CD14-positive monocyte (primary cell): ENCODE results near the gene GGT5. TPM values are rescaled to one million over a fixed set of nuclear protein-coding genes. Genes with fewer than 3 reads are reported as not detected.

Experiments used
- DNase-seq, 3 donors: peaks; one replicate each; pipeline ENCODE4 v3.0.0-alpha.2; 2011 to 2022
- H2AFZ ChIP-seq: 2 replicates; pipeline ENCODE4 v1.6.0; 2012; ENCODE audit warnings: mild to moderate bottlenecking, low read depth, low read length, inconsistent platforms; ENCODE audit not compliant: insufficient read depth, poor library complexity, severe bottlenecking
- H3K27ac ChIP-seq, 2 donors: 1 replicate in 1 of 2; 2 replicates in 1 of 2; pipeline ENCODE4 v1.5.1; 2012 to 2013; ENCODE audit warnings: low read length in 2 of 2, control low read depth in 1 of 2, inconsistent platforms in 1 of 2, low read depth in 1 of 2, mild to moderate bottlenecking in 1 of 2
- H3K27me3 ChIP-seq, 2 donors: one replicate each; pipeline versions ENCODE4 v1.6.0 to v1.6.1; 2011 to 2013; ENCODE audit warnings: low read length in 2 of 2; ENCODE audit not compliant: control insufficient read depth in 2 of 2, insufficient read depth in 2 of 2
- H3K36me3 ChIP-seq, 2 donors: replicated peaks in 1 of 2; 1 replicate in 1 of 2; 2 replicates in 1 of 2; pipeline versions ENCODE4 v1.5.1 to v1.6.1; 2012 to 2013; ENCODE audit warnings: low read length in 2 of 2, control low read depth in 1 of 2, inconsistent platforms in 1 of 2, mild to moderate bottlenecking in 1 of 2; ENCODE audit not compliant: insufficient read depth in 2 of 2, control insufficient read depth in 1 of 2
- H3K4me1 ChIP-seq, 2 donors: 1 replicate in 1 of 2; 2 replicates in 1 of 2; pipeline versions ENCODE4 v1.5.1 to v1.6.1; 2012 to 2013; ENCODE audit warnings: low read length in 2 of 2, control low read depth in 1 of 2, inconsistent platforms in 1 of 2, mild to moderate bottlenecking in 1 of 2, moderate library complexity in 1 of 2; ENCODE audit not compliant: insufficient read depth in 2 of 2, control insufficient read depth in 1 of 2
- H3K4me2 ChIP-seq: replicated peaks from 2 replicates; pipeline ENCODE3; 2012; ENCODE audit warnings: low read length, moderate library complexity, mild to moderate bottlenecking; ENCODE audit not compliant: poor library complexity, severe bottlenecking; ENCODE audit errors: extremely low read depth
- H3K4me3 ChIP-seq, 3 experiments: fragments of 200-600 bp in 1 of 3; sonication (generic) in 1 of 3; replicated peaks in 1 of 3; 1 replicate in 2 of 3; 2 replicates in 1 of 3; pipeline ENCODE4 v1.5.1; 2011 to 2013; ENCODE audit warnings: low read length in 3 of 3, mild to moderate bottlenecking in 3 of 3, control low read depth in 2 of 3, low read depth in 2 of 3, inconsistent platforms in 1 of 3, moderate library complexity in 1 of 3
- H3K79me2 ChIP-seq: 2 replicates; pipeline ENCODE4 v1.6.0; 2012; ENCODE audit warnings: mild to moderate bottlenecking, control low read depth, inconsistent platforms, low read length, moderate library complexity; ENCODE audit not compliant: insufficient read depth
- H3K9ac ChIP-seq: 2 replicates; pipeline ENCODE4 v1.6.0; 2017; ENCODE audit warnings: low read length, mild to moderate bottlenecking; ENCODE audit not compliant: insufficient read depth, poor library complexity, severe bottlenecking
- H3K9me3 ChIP-seq, 2 donors: replicated peaks in 1 of 2; 1 replicate in 1 of 2; 2 replicates in 1 of 2; pipeline versions ENCODE4 v1.5.1 to v1.6.1; 2012 to 2013; ENCODE audit warnings: low read length in 2 of 2, control low read depth in 1 of 2; ENCODE audit not compliant: control insufficient read depth in 1 of 2, insufficient read depth in 1 of 2
- H4K20me1 ChIP-seq: 2 replicates; pipeline ENCODE4 v1.6.0; 2012; ENCODE audit warnings: mild to moderate bottlenecking, low read length, control low read depth, moderate library complexity; ENCODE audit not compliant: insufficient read depth
- H3K27ac Mint-ChIP-seq, 7 donors: one replicate each; pipeline ENCODE4 v1.8.0; 2020; ENCODE audit warnings: mild to moderate bottlenecking in 7 of 7, mixed read lengths in 7 of 7, moderate library complexity in 6 of 7, inconsistent platforms in 2 of 7
- H3K27me3 Mint-ChIP-seq, 3 donors: one replicate each; pipeline ENCODE4 v1.8.0; 2021 to 2022; ENCODE audit warnings: low read depth in 3 of 3, mild to moderate bottlenecking in 3 of 3, mixed read lengths in 3 of 3, moderate library complexity in 3 of 3, inconsistent platforms in 1 of 3
- H3K36me3 Mint-ChIP-seq, 2 donors: one replicate each; pipeline ENCODE4 v1.8.0; 2020; ENCODE audit warnings: mixed read lengths in 2 of 2, inconsistent platforms in 1 of 2, mild to moderate bottlenecking in 1 of 2
- H3K4me1 Mint-ChIP-seq: one replicate; pipeline ENCODE4 v1.8.0; 2020; ENCODE audit warnings: mild to moderate bottlenecking, mixed read lengths
- H3K4me3 Mint-ChIP-seq, 2 donors: one replicate each; pipeline ENCODE4 v1.8.0; 2020; ENCODE audit warnings: mild to moderate bottlenecking in 2 of 2, mixed read lengths in 2 of 2, moderate library complexity in 1 of 2
- H3K9me3 Mint-ChIP-seq, 7 donors: one replicate each; pipeline ENCODE4 v1.8.0; 2020 to 2022; ENCODE audit warnings: mixed read lengths in 7 of 7, mild to moderate bottlenecking in 6 of 7, moderate library complexity in 6 of 7, inconsistent platforms in 2 of 7
- CTCF ChIP-seq: fragments of 200-600 bp; IDR thresholded peaks from one replicate; pipeline ENCODE4 v1.8.0; 2022; ENCODE audit warnings: antibody characterized with exemption, mild to moderate bottlenecking
- WGBS: methylation state at CpG from one replicate; pipeline ENCODE4 v1.1.5; 2013; ENCODE audit warnings: missing lambda C conversion rate; ENCODE audit not compliant: insufficient coverage; 5-methylcytosine and 5-hydroxymethylcytosine counted together
- intact Hi-C, 2 donors: fragments of 100-400 bp; cut with micrococcal nuclease; formaldehyde crosslinking; loops; one replicate each; pipeline versions ENCODE4 v1.15.0 to v1.15.1; 2023
- polyA plus RNA-seq, 3 donors: library from polyadenylated mRNA; depleted of rRNA in 1 of 3; unstranded in 2 of 3; stranded (reverse) in 1 of 3; fragments of 300-500 nt in 2 of 3; fragments of >200 nt in 1 of 3; fragmentation: Illumina TruSeq in 2 of 3; gene quantifications; 1 replicate in 2 of 3; 2 replicates in 1 of 3; pipeline ENCODE4 v1.2.3, GENCODE V29; 2012 to 2021

Gene GGT5
- polyA plus RNA-seq, 3 donors, result 0.26 to 0.41 TPM; not detected in 1

- H3K4me3 Mint-ChIP-seq, result no peak overlapping the region
- H3K9ac ChIP-seq, result no peak overlapping the region
- H3K27ac Mint-ChIP-seq, result no peak overlapping the region
- no peaks in the 10 kb centered on the region for H4K20me1 ChIP-seq
- intact Hi-C loops, result loop anchor here in 1 of 2 donors (5.0 kb wide), 2 partner anchors 44 to 59 kb away; partner anchors contain the start of gene GGT5
- H3K27me3 Mint-ChIP-seq, result peaks cover 0 to 4% (median 4%) of the 10 kb centered on the region in 3 donors
- DNase-seq, result no peak
- 85% methylated on average over 14 of the region's 17 CpGs for whole genome bisulfite sequencing
- peaks cover 4 to 7% of the 10 kb centered on the region in 2 donors for H3K4me1 ChIP-seq
- no peaks in the 10 kb centered on the region for H3K79me2 ChIP-seq
- no peaks in the 10 kb centered on the region for H3K27me3 ChIP-seq
- peaks cover 0 to 3% (median 0%) of the 10 kb centered on the region in 7 donors for H3K9me3 Mint-ChIP-seq
- H2AFZ ChIP-seq, result no peak overlapping the region
- no peaks in the 10 kb centered on the region for H3K36me3 ChIP-seq
- H3K9me3 ChIP-seq, result no peaks in the 10 kb centered on the region
- no peak for TF ChIP-seq CTCF
- no peak overlapping the region for H3K27ac ChIP-seq
- peaks cover 3% of the 10 kb centered on the region for H3K4me1 Mint-ChIP-seq
- H3K4me3 ChIP-seq, result no peak overlapping the region
- H3K4me2 ChIP-seq, result no peak overlapping the region
- no peaks in the 10 kb centered on the region for H3K36me3 Mint-ChIP-seq
These were observed 56.1 kb downstream of the GGT5 start for GRCh38 chr22:24188705-24189248.

GRCh38 chr22:24187731-24188644 lies 56.9 kb downstream of the GGT5 start:
- H3K9me3 ChIP-seq, result no peaks in the 10 kb centered on the region
- H3K4me3 ChIP-seq, result no peak overlapping the region
- intact Hi-C loops, result loop anchor here in 1 of 2 donors (5.0 kb wide), 2 partner anchors 44 to 59 kb away; partner anchors contain the start of gene GGT5
- no peak overlapping the region for H3K4me2 ChIP-seq
- H3K27ac ChIP-seq, result no peak overlapping the region
- peaks cover 0 to 4% (median 4%) of the 10 kb centered on the region in 3 donors for H3K27me3 Mint-ChIP-seq
- WGBS, result 95% methylated on average over 37 of the region's 37 CpGs
- TF ChIP-seq CTCF, result no peak
- H3K36me3 Mint-ChIP-seq, result no peaks in the 10 kb centered on the region
- H4K20me1 ChIP-seq, result no peaks in the 10 kb centered on the region
- H3K9ac ChIP-seq, result no peak overlapping the region
- H3K36me3 ChIP-seq, result no peaks in the 10 kb centered on the region
- H2AFZ ChIP-seq, result no peak overlapping the region
- peaks cover 0 to 1% (median 0%) of the 10 kb centered on the region in 7 donors for H3K9me3 Mint-ChIP-seq
- H3K4me1 Mint-ChIP-seq, result peaks cover 2% of the 10 kb centered on the region
- H3K27me3 ChIP-seq, result no peaks in the 10 kb centered on the region
- peak overlapping the region in 1 of 7 donors; percentile 31 for H3K27ac Mint-ChIP-seq
- no peaks in the 10 kb centered on the region for H3K79me2 ChIP-seq
- peaks cover 4 to 7% of the 10 kb centered on the region in 2 donors for H3K4me1 ChIP-seq
- DNase-seq, result no peak
- H3K4me3 Mint-ChIP-seq, result no peak overlapping the region
